Measurements from ENCODE around the gene CDCA7.
"Not testable (repeated sequence)": the region's sequence is repeated elsewhere in the genome, so short reads cannot be mapped to it uniquely, and the experiment has no call there.

The CDCA7 gene

DNA sequence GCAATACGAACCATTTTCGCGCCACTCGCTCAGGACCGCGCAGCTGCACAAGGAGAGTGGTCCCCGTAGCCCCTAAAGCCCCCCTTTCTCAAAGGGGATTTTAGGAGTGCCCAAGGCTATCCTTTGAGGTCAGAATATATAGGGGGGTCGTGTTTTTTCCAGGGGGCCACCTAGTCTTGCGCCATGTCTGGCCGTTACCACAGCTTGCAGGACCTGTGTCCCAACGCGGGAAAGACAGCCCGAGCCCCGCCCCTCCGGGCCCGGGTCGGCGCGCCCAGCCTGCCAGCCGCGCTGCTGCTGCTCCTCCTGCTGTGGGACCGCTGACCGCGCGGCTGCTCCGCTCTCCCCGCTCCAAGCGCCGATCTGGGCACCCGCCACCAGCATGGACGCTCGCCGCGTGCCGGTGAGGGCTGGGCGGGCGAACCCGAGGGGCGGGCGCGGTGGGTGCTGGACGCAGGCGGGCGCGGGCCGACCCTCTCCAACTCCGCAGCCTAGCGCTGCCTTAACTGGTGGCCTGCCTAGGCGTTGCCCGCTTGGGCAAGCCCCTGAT lies at the start of gene CDCA7:
Gene CDCA7 (plus strand): TSS at position 291 of the 550 bp plus-strand sequence. CDS start 92 bp downstream, at position 383.
- peak; percentile 64 to 69 for DNase-seq

DNA sequence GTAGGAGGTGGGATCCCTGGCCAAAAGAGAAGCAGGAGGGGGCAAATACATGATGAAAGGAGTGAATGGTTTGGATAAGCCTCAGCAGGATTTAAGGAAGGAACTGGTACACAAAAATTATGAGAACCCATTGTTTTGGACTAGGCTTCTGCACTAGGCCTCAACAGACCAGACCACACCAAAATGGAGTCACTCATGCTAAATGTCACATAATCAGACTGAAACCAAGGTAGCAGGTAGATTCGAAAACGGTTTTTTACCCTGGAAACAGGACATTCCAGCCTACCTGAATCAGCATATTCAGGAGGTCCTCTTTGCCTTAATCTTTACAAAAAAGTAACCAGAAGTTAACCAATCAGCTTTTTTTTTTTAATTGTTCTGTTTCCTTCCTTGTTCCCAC lies 49.4 kb upstream of the CDCA7 start:
- DNase-seq: no peak

DNA sequence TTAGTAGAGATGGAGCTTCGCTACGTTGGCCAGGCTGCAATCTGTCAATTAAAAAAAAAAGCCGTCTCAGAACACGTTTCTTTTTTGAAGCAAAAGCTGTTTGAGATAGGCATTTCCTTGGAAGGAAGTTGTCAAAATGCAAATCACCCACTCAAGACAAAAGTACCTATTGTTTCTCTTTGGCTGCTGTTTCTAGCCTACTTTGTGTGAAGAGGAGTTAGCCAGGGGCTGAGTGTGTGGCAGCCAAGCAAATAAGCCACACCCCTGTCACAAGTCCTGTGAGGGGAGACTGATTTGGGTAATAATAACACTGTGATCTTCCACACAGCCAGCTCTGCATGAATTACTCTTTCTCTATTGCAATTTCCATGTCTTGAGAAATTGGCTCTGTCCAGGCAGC lies 47.4 kb upstream of the CDCA7 start:
- no peak for DNase-seq

DNA sequence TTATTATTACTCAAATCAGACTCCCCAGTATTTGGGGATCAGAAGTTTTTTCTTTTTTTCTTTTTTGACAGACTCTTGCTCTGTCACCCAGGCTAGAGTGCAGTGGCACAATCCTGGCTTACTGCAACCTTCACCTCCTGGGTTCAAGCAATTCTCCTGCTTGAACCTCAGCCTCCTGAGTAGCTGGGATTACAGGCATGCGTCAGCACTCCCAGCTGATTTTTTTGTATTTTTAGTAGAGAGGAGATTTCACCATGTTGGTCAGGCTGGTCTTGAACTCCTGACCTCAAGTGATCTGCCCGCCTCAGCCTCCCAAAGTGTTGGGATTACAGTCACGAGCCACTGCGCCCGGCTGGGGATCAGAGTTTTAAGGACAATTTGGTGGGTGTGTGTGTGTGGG lies 45.3 kb upstream of the CDCA7 start:
- DNase-seq: not testable (repeated sequence)

DNA sequence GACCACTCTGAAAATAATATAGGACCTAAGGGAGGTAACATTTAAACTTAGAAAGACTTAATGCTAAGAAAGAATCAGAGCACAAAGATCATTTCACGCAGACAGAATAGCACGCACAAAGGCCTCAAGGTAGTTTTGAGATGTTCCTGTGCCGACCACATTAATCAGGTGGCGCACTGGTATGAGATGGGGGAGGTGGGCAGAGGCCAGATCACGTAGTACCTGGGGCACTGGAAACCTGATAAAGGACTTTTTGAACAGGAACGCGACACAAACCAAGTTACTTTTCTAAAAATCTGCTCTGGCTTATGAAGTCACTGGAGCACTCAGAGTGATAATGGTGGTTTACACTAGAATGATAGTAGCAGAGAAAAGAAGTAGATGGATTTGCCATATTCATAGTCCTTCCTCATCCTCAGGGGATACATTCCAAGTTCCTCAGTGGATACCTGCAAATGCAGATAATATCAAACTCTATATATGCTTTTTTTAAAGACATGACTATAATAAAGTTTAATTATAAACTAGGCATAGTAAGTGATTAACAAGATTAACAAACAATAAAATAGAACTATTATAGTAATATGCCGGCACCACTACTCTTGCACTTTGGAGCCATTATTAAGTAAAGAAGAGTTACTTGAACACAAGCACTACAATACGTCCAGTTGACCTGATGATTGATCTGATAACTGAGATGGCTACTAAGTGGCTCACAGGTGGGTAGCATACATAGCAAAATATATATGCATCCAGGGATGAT lies 42.6 kb upstream of the CDCA7 start:
- no peak for DNase-seq

DNA sequence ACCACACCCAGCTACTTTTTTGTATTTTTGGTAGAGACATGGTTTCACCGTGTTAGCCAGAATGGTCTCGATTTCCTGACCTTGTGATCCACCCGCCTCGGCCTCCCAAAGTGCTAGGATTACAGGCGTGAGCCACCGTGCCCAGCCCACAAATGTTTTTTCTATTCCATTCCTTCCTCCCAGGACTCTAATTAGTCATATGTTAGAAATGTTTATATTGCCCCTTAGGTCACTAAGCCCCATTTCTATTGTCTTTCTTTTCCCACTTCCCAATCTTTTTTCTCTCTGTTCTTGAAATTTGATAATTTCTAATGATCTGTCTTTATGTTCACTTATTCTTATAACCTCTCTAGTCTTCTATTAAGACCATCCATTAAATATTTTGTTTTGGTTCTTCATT lies 31.3 kb upstream of the CDCA7 start:
- no peak for DNase-seq

DNA sequence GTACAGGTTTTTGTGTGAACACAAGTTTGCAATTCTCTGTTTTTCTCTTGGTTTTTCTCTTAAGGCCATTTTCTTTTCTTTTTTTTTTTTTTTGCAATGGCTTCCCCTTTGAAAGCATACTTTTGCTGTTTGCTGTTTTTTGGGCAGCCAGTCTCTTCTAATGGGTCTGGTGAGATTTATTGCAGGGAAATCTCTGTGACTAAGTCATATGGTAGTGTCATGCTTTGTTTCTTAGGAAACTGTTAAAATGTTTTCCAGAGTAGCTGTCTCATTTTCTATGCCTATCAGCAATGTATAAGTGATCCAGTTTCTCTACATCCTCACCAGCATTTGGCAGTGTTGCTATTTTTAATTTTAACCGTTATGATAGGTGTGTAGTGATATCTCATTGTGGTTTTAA lies 27.9 kb upstream of the CDCA7 start:
- no peak for DNase-seq

DNA sequence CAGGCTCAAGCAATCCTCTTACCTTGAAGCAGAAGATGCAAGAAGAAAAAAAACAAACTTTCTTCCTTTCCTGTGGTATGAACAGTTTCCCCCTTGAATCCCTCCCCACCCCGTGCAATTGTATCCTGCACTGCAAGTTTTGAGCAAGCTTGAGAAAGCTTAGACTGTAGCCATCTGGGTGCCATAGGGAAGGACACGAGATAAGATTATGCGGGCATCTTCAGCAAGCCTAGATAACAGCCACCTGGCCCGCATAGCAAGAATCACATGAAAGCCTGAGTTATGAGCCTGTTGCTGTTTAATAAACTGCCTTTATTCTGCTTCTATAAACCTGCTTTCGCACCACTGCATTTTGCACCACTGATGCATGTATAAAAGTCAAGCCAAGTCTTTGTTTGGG lies 27.3 kb upstream of the CDCA7 start:
- DNase-seq: no peak

DNA sequence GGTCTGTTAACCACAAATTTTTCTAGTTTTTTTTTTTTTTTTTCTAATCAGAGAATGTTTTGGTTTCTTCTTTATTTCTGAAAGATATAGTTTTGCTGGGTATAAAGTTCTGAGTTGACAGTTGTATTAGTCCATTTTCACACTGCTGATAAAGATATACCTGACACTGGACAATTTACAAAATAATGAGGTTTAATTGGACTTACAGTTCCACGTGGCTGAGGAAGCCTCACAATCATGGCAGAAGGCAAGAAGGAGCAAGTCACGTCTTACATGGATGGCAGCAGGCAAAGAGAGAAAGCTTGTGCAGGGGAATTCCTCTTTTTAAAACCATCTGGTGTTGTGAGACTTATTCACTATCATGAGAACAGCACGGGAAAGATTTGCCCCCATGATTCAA lies 21.7 kb upstream of the CDCA7 start:
- not testable (repeated sequence) for DNase-seq

DNA sequence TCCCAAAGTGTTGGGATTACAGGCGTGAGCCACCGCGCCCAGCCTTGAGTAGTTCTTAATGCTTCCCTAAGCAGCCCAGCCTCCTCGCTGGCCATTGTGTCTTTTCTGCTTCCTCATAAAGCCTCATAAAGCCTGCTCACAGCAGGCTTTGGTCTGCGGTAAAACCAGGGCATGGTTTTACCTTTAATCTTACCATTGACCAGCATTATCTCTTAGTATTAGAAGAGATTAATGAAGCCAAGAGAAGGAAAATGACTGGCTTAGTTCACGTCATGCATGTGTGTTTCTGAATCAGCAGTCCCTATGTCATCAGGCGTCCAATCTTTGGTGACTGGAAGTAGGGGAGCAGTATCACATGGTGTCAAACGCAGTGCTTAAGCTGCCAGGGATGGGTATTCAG lies 14.9 kb upstream of the CDCA7 start:
- no peak for DNase-seq

DNA sequence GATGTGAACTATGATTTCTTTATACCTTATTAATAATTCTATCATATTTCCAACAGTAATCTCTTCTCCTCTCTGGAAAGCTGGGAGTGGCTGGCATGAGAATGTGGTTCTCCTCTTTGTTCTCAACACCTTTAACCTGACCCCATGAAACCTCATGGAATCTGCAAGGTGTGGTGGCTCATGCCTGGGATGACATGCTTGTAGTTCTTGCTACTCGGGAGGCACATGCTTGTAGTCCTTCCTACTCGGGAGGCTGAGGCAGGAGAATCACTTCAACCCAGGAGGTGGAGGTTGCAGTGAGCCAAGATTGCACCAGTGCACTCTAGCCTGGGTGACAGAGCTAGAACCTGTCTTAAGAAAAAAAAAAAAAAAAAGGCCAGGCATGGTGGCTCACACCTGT lies 10.8 kb upstream of the CDCA7 start:
- no peak for DNase-seq

DNA sequence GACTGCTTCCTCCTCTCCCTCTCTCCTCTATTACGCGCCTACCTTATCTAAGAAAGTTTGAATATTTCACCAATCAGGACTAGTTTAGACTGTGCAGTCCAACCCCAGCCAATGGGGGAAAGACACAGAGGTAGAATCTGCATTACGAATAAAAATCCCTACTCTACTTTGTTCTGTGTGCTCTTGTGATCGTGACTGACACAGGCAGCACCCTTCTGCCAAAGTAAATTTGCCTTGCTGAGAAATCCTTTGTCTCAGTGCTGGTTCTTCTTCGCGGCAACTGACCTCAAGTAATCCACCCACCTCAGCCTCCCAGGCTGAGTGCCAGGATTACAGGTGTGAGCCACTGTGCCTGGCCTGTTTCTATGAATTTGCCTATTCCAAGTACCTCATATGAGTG lies 8.6 kb upstream of the CDCA7 start:
- no peak for DNase-seq

DNA sequence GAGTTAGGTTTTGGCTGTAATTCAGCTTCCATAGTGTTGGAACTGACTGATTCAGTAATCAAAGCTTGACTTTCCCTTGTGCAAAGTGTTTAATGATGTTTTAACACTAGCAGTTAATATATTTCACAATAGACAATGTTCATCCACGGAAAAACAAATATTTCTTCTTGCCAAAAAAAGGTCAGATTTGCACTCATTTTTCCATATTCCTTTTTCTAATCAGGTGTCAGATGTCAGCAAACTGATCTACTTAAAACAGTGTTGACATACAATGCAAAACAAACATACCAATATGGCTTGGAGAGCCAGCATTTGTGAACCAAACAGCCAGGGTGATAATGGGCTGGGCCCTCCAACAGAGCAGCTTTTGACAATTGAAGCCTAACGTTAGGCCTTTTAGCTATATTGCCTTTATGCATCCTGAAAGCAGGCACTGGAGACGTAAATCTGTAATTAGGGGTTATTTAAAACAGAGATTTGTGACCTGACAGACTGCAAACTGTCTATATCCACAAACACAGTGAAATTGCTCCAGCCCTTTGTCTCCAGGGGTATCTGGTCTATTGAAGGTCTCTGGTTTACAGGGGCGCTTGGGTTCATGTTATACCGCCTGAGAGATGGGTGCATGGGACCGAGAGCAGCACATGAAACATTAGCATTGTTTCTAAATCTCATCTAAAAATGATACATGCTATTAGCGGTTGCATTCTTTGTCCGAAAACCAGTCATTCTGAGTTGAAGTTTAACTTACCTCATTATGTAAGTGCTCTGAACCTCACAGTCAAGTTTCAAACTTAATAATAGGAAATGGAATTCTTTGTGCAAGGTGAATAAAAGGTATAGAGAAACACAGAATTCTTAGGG lies 7.1 kb upstream of the CDCA7 start:
- DNase-seq: no peak

DNA sequence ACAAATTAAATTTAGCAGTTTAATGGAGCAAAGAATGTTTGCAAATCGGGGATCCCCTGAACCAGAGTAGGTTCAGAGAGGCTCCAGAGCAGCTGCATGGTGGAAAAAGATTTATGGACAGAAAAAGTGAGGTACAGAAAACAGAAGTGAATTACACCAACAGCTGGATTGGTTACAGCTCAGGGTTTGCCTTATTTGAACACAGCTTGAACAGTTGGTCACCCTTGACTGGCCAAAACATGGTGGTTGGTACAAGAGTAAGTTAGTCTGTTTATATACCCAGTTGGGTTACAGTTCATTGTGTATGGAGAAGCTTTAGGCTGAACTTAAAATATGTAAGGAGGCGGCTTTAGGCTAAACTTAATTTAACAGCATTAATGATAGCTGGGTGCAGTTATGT lies 5.4 kb upstream of the CDCA7 start:
- no peak for DNase-seq

DNA sequence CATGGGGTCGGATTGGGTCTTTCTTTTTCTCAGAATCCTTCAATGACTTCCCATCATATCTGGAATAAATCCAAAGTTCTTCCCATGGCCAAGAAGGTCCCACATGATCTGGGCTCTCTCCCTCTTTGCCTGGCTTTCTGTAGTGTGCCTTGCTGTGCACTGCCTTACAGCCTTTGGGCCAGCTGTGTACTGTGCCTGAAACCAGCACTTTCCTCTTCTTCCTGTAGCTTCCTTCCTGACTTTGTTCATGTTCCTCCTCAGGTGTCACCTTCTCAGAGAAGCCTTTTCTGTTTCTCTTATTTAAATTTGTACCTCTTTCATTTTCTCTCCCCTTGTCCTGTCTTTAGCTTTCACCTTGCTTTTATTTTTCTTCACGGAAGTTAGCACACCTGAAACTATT lies 4.3 kb upstream of the CDCA7 start:
- no peak for DNase-seq

DNA sequence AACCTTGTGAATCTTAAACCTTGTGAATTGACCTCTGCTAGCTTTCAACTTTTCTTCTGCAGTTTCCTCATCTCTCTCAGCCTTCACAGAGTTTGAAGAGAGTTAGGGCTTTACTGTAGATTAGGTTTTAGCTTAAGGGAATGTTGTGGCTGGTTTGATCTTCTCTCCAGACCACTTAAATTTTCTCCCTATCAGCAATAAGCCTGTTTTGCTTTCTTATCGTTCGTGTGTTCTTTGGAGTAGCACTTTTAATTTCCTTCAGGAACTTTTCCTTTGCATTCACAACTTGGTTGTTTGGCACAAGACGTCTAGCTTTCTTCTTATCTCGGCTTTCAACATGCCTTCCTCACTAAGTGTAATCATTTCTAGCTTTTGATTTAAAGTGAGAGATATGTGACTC lies 2.8 kb upstream of the CDCA7 start:
- no peak for DNase-seq

DNA sequence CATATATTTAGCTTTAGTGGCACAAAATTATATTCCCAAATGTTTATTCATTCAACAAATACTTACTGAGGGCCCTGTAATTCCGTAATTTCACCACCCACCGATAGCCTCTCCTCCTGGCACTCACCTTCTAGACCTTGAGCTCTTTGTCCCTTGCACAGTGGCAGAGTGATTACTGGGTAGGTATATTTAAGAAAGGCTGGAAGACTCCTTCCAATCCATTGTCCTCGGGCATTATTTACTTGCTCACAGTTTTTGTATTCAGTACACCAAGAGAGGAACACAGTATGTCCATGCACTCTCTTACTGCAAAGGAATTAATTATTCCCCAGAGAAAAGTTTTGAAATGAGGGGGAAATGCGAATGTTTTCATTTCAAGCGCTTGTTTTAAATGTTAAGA lies 1.1 kb upstream of the CDCA7 start:
- no peak for DNase-seq

DNA sequence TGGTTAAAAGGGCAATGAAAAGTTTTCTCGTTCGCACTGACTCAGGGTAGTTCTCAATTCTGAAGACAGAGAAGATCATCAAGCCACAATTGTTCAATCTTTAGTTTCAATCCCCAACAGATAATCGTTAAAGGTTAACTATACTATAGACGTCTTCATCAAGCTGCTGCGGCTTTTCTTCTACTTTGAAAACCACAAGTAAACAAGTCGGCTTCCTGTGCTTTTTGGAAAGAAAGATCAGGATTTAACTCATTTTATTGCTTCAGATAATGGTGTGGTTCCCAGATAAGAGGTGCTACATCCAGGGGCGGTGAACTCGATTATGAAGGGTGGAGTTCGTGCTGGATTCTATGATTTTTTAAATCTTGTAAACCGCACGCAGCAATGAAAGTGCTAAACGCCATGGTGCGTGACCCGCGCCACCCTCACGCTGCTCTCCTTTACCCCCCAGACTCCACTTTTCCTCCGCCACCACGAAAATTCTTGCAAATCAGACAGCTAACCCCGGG lies 545 bp upstream of the CDCA7 start:
- no peak for DNase-seq

DNA sequence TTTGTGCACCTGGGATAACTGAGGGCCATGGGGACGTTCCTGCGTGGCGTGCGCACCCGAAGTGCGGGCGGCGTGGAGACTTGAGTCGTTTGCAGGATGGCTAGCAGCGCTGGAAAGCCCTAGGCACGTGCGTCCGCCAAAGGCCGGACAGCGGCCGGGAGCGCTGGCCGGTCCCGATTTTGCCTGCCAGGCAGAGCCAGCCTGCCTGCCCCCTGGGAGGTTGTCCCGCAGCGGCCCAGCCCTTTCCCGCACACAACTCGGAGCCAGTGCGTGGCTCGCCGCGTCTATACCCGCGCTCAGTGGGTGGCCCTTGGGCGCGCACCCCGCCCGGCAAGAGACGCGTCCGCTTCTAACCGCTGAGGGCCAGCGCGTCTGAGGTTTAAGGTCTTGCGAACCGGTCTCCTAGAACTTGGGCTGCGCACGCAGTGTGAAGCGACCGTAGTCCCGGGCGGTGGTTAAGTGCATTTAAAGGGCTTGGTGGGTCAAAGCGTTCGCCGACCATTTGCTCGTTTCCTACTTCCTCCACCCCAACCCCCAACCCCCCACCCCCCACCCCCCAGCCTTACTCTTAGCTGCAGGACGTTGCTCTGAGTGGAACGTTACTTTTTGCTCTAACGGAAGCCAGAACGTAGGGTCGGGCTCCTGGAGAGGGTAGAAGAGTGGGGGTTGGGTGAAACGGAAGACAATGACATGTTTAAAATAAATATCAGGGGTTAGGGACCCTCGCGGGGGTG lies 627 bp downstream of the CDCA7 start:
- DNase-seq: peak; percentile 3 to 34

DNA sequence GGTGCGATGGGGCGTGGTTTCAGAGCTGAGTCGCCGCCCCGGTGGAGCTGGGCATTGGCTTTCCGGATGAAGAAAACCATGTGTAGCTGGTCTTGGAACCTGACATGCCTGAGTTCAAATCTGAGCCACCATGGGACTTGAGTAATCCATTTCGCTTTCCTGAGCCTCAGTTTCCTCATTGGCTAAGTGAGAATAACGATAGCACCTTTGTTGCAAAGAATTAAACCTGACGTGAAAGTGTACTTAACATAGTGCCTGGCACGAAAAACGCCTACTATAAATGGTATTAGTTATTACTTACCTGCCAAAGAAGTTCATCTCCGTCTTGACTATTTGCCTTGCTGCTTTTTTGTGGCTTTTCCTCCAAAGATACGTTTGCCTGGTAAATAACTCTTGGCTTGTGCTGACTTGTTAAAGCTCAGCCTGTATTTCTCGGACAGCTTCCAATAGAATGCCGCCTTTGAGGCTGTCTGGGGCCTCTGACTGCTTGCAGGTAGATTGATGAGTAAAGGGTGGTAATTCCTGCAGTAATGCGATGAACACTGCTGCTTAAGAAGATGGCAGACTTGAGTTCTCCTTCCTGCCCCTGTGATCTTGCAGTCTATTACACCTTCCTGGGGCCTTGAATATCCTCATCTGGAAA lies 1.3 kb downstream of the CDCA7 start:
- DNase-seq: peak; percentile 7 to 21

DNA sequence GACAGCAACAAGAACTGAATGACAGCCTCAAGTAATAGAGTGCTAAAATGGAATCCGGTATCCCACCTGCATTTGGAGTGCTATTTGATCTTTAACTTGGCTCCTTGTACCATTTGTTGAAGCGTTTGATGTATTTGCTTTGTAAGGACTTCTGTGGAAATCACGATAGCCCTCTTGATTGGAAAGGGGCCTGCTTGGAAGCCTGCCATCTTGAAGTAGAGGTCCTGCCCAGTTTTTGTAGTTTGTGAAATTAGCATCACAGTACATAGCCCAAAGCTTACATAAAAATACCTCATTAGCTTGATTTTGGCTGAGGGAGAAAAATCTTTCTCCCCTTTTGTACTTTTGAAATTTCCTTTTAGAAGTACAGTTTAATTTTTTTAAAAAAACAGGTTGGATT lies 2.7 kb downstream of the CDCA7 start:
- DNase-seq: no peak

DNA sequence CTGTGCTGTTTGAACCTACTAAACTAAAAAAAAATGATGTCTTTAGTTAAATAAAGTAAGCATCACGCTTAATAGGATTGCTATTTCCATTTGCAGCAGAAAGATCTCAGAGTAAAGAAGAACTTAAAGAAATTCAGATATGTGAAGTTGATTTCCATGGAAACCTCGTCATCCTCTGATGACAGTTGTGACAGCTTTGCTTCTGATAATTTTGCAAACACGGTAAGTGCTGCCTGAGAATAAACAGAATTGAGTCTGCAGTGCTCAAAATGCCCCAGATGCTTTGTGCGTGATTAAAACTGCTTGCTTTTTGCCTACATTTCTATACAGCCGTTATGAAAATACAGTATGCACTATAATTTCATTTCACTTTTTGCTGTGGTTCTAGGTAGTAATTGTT lies 3.9 kb downstream of the CDCA7 start:
- no peak for DNase-seq

DNA sequence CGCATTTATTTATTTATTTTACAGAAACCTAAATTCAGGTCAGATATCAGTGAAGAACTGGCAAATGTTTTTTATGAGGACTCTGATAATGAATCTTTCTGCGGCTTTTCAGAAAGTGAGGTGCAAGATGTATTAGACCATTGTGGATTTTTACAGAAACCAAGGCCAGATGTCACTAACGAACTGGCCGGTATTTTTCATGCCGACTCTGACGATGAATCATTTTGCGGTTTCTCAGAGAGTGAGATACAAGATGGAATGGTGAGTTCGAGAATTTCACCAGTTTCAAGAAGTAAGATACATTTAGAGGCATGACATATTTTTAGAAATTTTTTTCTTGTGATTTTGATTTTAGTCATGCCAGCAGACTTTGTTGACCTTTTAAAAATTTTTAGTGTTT lies 4.6 kb downstream of the CDCA7 start:
- DNase-seq: no peak

All from stimulated activated CD4-positive, alpha-beta T cell treated with anti-CD3 and anti-CD28 coated beads, Interleukin-2, amount 100 ng/mL, for 48 hours (primary cell).